ENCODE results near the gene GABARAP.

Gene GABARAP

GRCh38 chr17:7216242-7217112, 25.8 kb downstream of the GABARAP start:
- Histone ChIP-seq H3K36me3 (no peaks in the 10 kb centered on the region), H3K4me3 (ENCODE audit: low read depth in 1 of 2, low read length in 1 of 2) (no peak overlapping the region), H3K9me3 (no peaks in the 10 kb centered on the region), H3K27ac (no peak overlapping the region), H3K4me1 (ENCODE audit: control insufficient read depth in 1 of 2, insufficient read depth in 1 of 2, low read depth in 1 of 2, low read length in 1 of 2) (peaks cover 48 to 57% of the 10 kb centered on the region in 2 experiments), H3K27me3 (peaks cover 17% of the 10 kb centered on the region)
- TF ChIP-seq CTCF (IDR thresholded peaks at IDR 0.05), result no peak

- H3K4me1 ChIP-seq (ENCODE audit: control insufficient read depth in 1 of 2, insufficient read depth in 1 of 2, low read depth in 1 of 2, low read length in 1 of 2), result peaks cover 43 to 49% of the 10 kb centered on the region in 2 experiments
- no peaks in the 10 kb centered on the region for H3K36me3 ChIP-seq
- no peaks in the 10 kb centered on the region for H3K9me3 ChIP-seq
- H3K27me3 ChIP-seq, result peaks cover 17% of the 10 kb centered on the region
- H3K4me3 ChIP-seq (ENCODE audit: low read depth in 1 of 2, low read length in 1 of 2), result no peak overlapping the region
- TF ChIP-seq CTCF (IDR thresholded peaks at IDR 0.05), result no peak
- H3K27ac ChIP-seq, result no peak overlapping the region
These were observed 26.5 kb downstream of the GABARAP start for GRCh38 chr17:7215652-7216180.

- Histone ChIP-seq H3K9me3 (no peaks in the 10 kb centered on the region), H3K4me3 (ENCODE audit: low read depth in 1 of 2, low read length in 1 of 2) (peak overlapping the region; percentile 56 to 76), H3K36me3 (no peaks in the 10 kb centered on the region), H3K27ac (peak overlapping the region; percentile 70), H3K4me1 (ENCODE audit: control insufficient read depth in 1 of 2, insufficient read depth in 1 of 2, low read depth in 1 of 2, low read length in 1 of 2) (peaks cover 38 to 44% of the 10 kb centered on the region in 2 experiments), H3K27me3 (peaks cover 17% of the 10 kb centered on the region)
- no peak for TF ChIP-seq CTCF (IDR thresholded peaks at IDR 0.05)
These were observed 27.1 kb downstream of the GABARAP start for GRCh38 chr17:7215136-7215638.

GRCh38 chr17:7214300-7215135, 27.7 kb downstream of the GABARAP start:
- Histone ChIP-seq H3K4me1 (ENCODE audit: control insufficient read depth in 1 of 2, insufficient read depth in 1 of 2, low read depth in 1 of 2, low read length in 1 of 2) (peaks cover 35 to 42% of the 10 kb centered on the region in 2 experiments), H3K9me3 (no peaks in the 10 kb centered on the region)

More at GRCh38 chr17:7214300-7215135, 27.7 kb downstream of the GABARAP start:
- Histone ChIP-seq H3K27me3 (peaks cover 17% of the 10 kb centered on the region), H3K4me3 (ENCODE audit: low read depth in 1 of 2, low read length in 1 of 2) (peak overlapping the region; percentile 56 to 76), H3K36me3 (no peaks in the 10 kb centered on the region), H3K27ac (peak overlapping the region; percentile 70)
- TF ChIP-seq CTCF (IDR thresholded peaks at IDR 0.05), result no peak

Measured in neutrophil (primary cell).